NT2/D1 (cell line): ENCODE measurements around the gene UQCC2.

Experiments used
- DNase-seq: peaks from one replicate; pipeline ENCODE4 v3.0.0-alpha.2; 2011; ENCODE audit warnings: low read depth, low spot score
- H3K27me3 ChIP-seq: 2 replicates; pipeline ENCODE4 v1.6.0; 2011; ENCODE audit warnings: mild to moderate bottlenecking; ENCODE audit not compliant: insufficient read length, insufficient read depth
- H3K36me3 ChIP-seq: 2 replicates; pipeline ENCODE4 v1.6.1; 2011; ENCODE audit warnings: mild to moderate bottlenecking, low read length, mixed read lengths; ENCODE audit not compliant: insufficient read depth, insufficient read length
- H3K4me1 ChIP-seq: 2 replicates; pipeline ENCODE4 v1.5.1; 2011; ENCODE audit not compliant: insufficient read depth, insufficient read length
- H3K4me3 ChIP-seq: 2 replicates; pipeline ENCODE4 v1.5.1; 2011; ENCODE audit warnings: low read depth; ENCODE audit not compliant: insufficient read length
- H3K9ac ChIP-seq: 2 replicates; pipeline ENCODE4 v1.6.0; 2011; ENCODE audit warnings: low read depth; ENCODE audit not compliant: insufficient read length
- H3K9me3 ChIP-seq: 2 replicates; pipeline ENCODE4 v1.5.1; 2011; ENCODE audit warnings: mild to moderate bottlenecking, low read length; ENCODE audit not compliant: insufficient read depth
- SUZ12 ChIP-seq: IDR thresholded peaks from 2 replicates; pipeline ENCODE4 v1.6.1; 2011; ENCODE audit not compliant: insufficient read length, insufficient read depth; ENCODE audit errors: extremely low read depth
- YY1 ChIP-seq: IDR thresholded peaks from 2 replicates; pipeline ENCODE4 v1.6.1; 2011; ENCODE audit not compliant: insufficient read length, insufficient read depth
- ZNF274 ChIP-seq: IDR thresholded peaks from 2 replicates; pipeline ENCODE4 v1.6.1; 2011; ENCODE audit warnings: mild to moderate bottlenecking, low read depth, low read length

Gene UQCC2

GRCh38 chr6:33755070-33755869 is 43.8 kb upstream of the UQCC2 start:
- DNase-seq, result no peak
- H3K36me3 ChIP-seq, result no peaks in the 10 kb centered on the region
- no peak for TF ChIP-seq ZNF274
- no peak for TF ChIP-seq SUZ12
- TF ChIP-seq YY1, result no peak
- no peak overlapping the region for H3K9ac ChIP-seq
- H3K27me3 ChIP-seq, result no peaks in the 10 kb centered on the region
- peaks cover 4% of the 10 kb centered on the region for H3K4me1 ChIP-seq
- H3K4me3 ChIP-seq, result no peak overlapping the region
- H3K9me3 ChIP-seq, result no peaks in the 10 kb centered on the region

GRCh38 chr6:33754222-33754621 is 42.7 kb upstream of the UQCC2 start:
- Histone ChIP-seq H3K9me3 (no peaks in the 10 kb centered on the region), H3K9ac (no peak overlapping the region), H3K4me3 (no peak overlapping the region), H3K27me3 (no peaks in the 10 kb centered on the region), H3K36me3 (no peaks in the 10 kb centered on the region), H3K4me1 (peaks cover 6% of the 10 kb centered on the region)
- TF ChIP-seq SUZ12 (no peak), ZNF274 (no peak), YY1 (no peak)
- DNase-seq, result no peak

GRCh38 chr6:33752646-33753015 is 41.1 kb upstream of the UQCC2 start:
- TF ChIP-seq SUZ12 (no peak), YY1 (no peak), ZNF274 (no peak)
- peaks cover 10% of the 10 kb centered on the region for H3K4me1 ChIP-seq
- H3K27me3 ChIP-seq, result no peaks in the 10 kb centered on the region
- DNase-seq, result no peak
- no peak overlapping the region for H3K4me3 ChIP-seq
- no peaks in the 10 kb centered on the region for H3K9me3 ChIP-seq
- H3K36me3 ChIP-seq, result no peaks in the 10 kb centered on the region
- H3K9ac ChIP-seq, result no peak overlapping the region

- DNase-seq, result no peak
- H3K4me3 ChIP-seq, result no peak overlapping the region
- H3K36me3 ChIP-seq, result no peaks in the 10 kb centered on the region
Observed at GRCh38 chr6:33751771-33752645, 40.5 kb upstream of the UQCC2 start.

GRCh38 chr6:33750244-33750991 is 38.9 kb upstream of the UQCC2 start:
- Histone ChIP-seq H3K9ac (no peak overlapping the region), H3K4me1 (peaks cover 26% of the 10 kb centered on the region), H3K4me3 (no peak overlapping the region), H3K36me3 (no peaks in the 10 kb centered on the region), H3K9me3 (no peaks in the 10 kb centered on the region), H3K27me3 (no peaks in the 10 kb centered on the region)
- DNase-seq, result no peak
- no peak for TF ChIP-seq SUZ12
- no peak for TF ChIP-seq ZNF274
- no peak for TF ChIP-seq YY1

More at GRCh38 chr6:33751771-33752645, 40.5 kb upstream of the UQCC2 start:
- Histone ChIP-seq H3K27me3 (no peaks in the 10 kb centered on the region), H3K9me3 (no peaks in the 10 kb centered on the region), H3K9ac (no peak overlapping the region), H3K4me1 (peaks cover 11% of the 10 kb centered on the region)
- TF ChIP-seq YY1 (no peak), SUZ12 (no peak), ZNF274 (no peak)

GRCh38 chr6:33749401-33749800 is 37.9 kb upstream of the UQCC2 start:
- Histone ChIP-seq H3K9me3 (no peaks in the 10 kb centered on the region), H3K9ac (no peak overlapping the region), H3K27me3 (no peaks in the 10 kb centered on the region), H3K4me1 (peaks cover 30% of the 10 kb centered on the region), H3K36me3 (no peaks in the 10 kb centered on the region), H3K4me3 (no peak overlapping the region)
- DNase-seq, result no peak
- TF ChIP-seq SUZ12 (no peak), YY1 (no peak), ZNF274 (no peak)
